HCT116 (cell line): Measurements from ENCODE around the gene IP6K2. TPM values are rescaled to one million over a fixed set of nuclear protein-coding genes. Genes with fewer than 3 reads are reported as not detected.

Experiments used
- ATAC-seq: fragments of 200-7000 bp; cut with Tn5 transposase; 2 replicates; pipeline ENCODE4 v1.9.1; 2020; ENCODE audit warnings: mild to moderate bottlenecking, moderate library complexity
- BruUV-seq: library from RNA; stranded (reverse); fragments of 400-500 nt; replicated peaks from 2 replicates; lab custom pipeline; 2021; lab: Mats Ljungman, UMichigan
- CTCF ChIA-PET: fragments of 300-600 bp; sonication (Branson Sonifier 250); formaldehyde crosslinking; loops from one replicate; lab custom pipeline; 2021; ENCODE audit warnings: antibody characterized with exemption; lab: Charles Lee
- POLR2A ChIA-PET: fragments of 300-600, 350-600 bp; sonication (Branson Sonifier 250); formaldehyde crosslinking; loops from one replicate; lab custom pipeline; 2021; ENCODE audit warnings: antibody characterized with exemption; lab: Charles Lee
- RAD21 ChIA-PET, 2 experiments: fragments of 300-600 bp; sonication (Branson Sonifier 250); formaldehyde crosslinking; loops; one replicate each; lab custom pipeline; 2023; ENCODE audit warnings: low total read pairs in 2 of 2; ENCODE audit not compliant: uncharacterized antibody in 2 of 2, unreplicated experiment in 2 of 2, low non-redundant PET in 1 of 2; lab: Charles Lee
- DNase-seq: peaks from one replicate; pipeline ENCODE4 v3.0.0-alpha.2; 2010; ENCODE audit warnings: low read depth, low spot score
- H2AFZ ChIP-seq: fragments of 200-600 bp; shearing (Covaris generic), sonication (generic); 2 replicates; pipeline ENCODE4 v1.6.1; 2017; ENCODE audit warnings: low read depth, mixed run types, mixed read lengths, antibody characterized with exemption, low read length; ENCODE audit not compliant: poor library complexity, severe bottlenecking
- H3K27ac ChIP-seq: 2 replicates; pipeline ENCODE4 v1.5.1; 2012; ENCODE audit warnings: low read depth, low read length
- H3K27me3 ChIP-seq: fragments of 200-600 bp; sonication (generic); 2 replicates; pipeline ENCODE4 v1.6.1; 2016; ENCODE audit warnings: mixed run types, low read length, mixed read lengths; ENCODE audit not compliant: insufficient read depth
- H3K36me3 ChIP-seq, 2 experiments: fragments of 200-500 bp in 1 of 2; fragments of 200-600 bp in 1 of 2; sonication (Bioruptor generic) in 1 of 2; sonication (generic) in 1 of 2; 2 replicates each; pipeline versions ENCODE4 v1.5.1 to v1.6.1; 2014 to 2016; ENCODE audit warnings: low read length in 2 of 2, inconsistent platforms in 1 of 2, mixed read lengths in 1 of 2, mixed run types in 1 of 2; ENCODE audit not compliant: insufficient read depth in 2 of 2, control insufficient read depth in 1 of 2
- H3K4me1 ChIP-seq, 2 experiments: fragments of 200-600 bp in 1 of 2; sonication (generic) in 1 of 2; 2 replicates each; pipeline versions ENCODE4 v1.5.1 to v1.6.1; 2012 to 2017; ENCODE audit warnings: low read length in 2 of 2, inconsistent platforms in 1 of 2, mild to moderate bottlenecking in 1 of 2, mixed read lengths in 1 of 2, mixed run types in 1 of 2, moderate library complexity in 1 of 2; ENCODE audit not compliant: insufficient read depth in 2 of 2, control insufficient read depth in 1 of 2
- H3K4me2 ChIP-seq: fragments of 200-600 bp; sonication (generic); 2 replicates; pipeline ENCODE4 v1.6.1; 2017; ENCODE audit warnings: mixed run types, low read length, mixed read lengths
- H3K4me3 ChIP-seq, 2 experiments: fragments of 200-600 bp in 1 of 2; sonication (generic) in 1 of 2; replicated peaks in 1 of 2; 2 replicates each; pipeline ENCODE4 v1.5.1; 2011 to 2016; ENCODE audit warnings: low read length in 2 of 2, control low read depth in 1 of 2, low read depth in 1 of 2, mild to moderate bottlenecking in 1 of 2, mixed read lengths in 1 of 2, mixed run types in 1 of 2
- H3K79me2 ChIP-seq: fragments of 200-600 bp; sonication (generic); 2 replicates; pipeline ENCODE4 v1.6.1; 2017; ENCODE audit warnings: mild to moderate bottlenecking, mixed run types, low read length, moderate library complexity, mixed read lengths; ENCODE audit not compliant: insufficient read depth
- H3K9ac ChIP-seq: fragments of 200-600 bp; sonication (generic); 2 replicates; pipeline ENCODE4 v1.6.1; 2016; ENCODE audit warnings: low read length, mixed read lengths
- H3K9me2 ChIP-seq: fragments of 200-600 bp; sonication (generic), shearing (Covaris generic); 2 replicates; pipeline ENCODE4 v1.6.1; 2017; ENCODE audit warnings: mixed run types, mild to moderate bottlenecking, moderate library complexity; ENCODE audit not compliant: insufficient read depth
- H3K9me3 ChIP-seq, 2 experiments: fragments of 200-500 bp in 1 of 2; fragments of 200-600 bp in 1 of 2; sonication (Bioruptor generic) in 1 of 2; sonication (generic) in 1 of 2; 2 replicates each; pipeline ENCODE4 v1.6.1; 2014 to 2017; ENCODE audit warnings: low read length in 2 of 2, mixed read lengths in 2 of 2, inconsistent platforms in 1 of 2, low read depth in 1 of 2, mild to moderate bottlenecking in 1 of 2, mixed run types in 1 of 2, moderate library complexity in 1 of 2; ENCODE audit not compliant: control insufficient read depth in 1 of 2, insufficient read depth in 1 of 2
- H4K20me1 ChIP-seq: fragments of 200-600 bp; sonication (generic), shearing (Covaris generic); 2 replicates; pipeline ENCODE4 v1.6.1; 2017; ENCODE audit warnings: mixed run types, mild to moderate bottlenecking, moderate library complexity; ENCODE audit not compliant: insufficient read depth
- ATF3 ChIP-seq: IDR thresholded peaks from 2 replicates; pipeline ENCODE4 v1.6.1; 2012
- CTCF ChIP-seq, 3 experiments: fragments of 200-600 bp in 1 of 3; sonication (generic) in 1 of 3; IDR thresholded peaks in 2 of 3; conservative IDR thresholded peaks in 1 of 3; 2 replicates each; pipeline ENCODE4 v1.5.1; 2012 to 2017; ENCODE audit warnings: low read depth in 2 of 3, low read length in 2 of 3, antibody characterized with exemption in 1 of 3, borderline replicate concordance in 1 of 3, control low read depth in 1 of 3, mild to moderate bottlenecking in 1 of 3, mixed read lengths in 1 of 3, mixed run types in 1 of 3, moderate library complexity in 1 of 3; ENCODE audit not compliant: insufficient read depth in 1 of 3
- ELF1 ChIP-seq: IDR thresholded peaks from 2 replicates; pipeline ENCODE4 v1.6.1; 2012; ENCODE audit warnings: low read depth, borderline replicate concordance
- EZH2phosphoT487 ChIP-seq: fragments of 200-600 bp; IDR thresholded peaks from 2 replicates; pipeline ENCODE4 v1.6.1; 2018; ENCODE audit warnings: antibody characterized with exemption, borderline replicate concordance
- JUND ChIP-seq: IDR thresholded peaks from 2 replicates; pipeline ENCODE4 v1.6.1; 2012
- MAX ChIP-seq: IDR thresholded peaks from 2 replicates; pipeline ENCODE4 v1.6.1; 2012
- RAD21 ChIP-seq: IDR thresholded peaks from 2 replicates; pipeline ENCODE4 v1.6.1; 2012; ENCODE audit warnings: low read depth, mild to moderate bottlenecking
- SIN3A ChIP-seq: IDR thresholded peaks from 2 replicates; pipeline ENCODE4 v1.6.1; 2012; ENCODE audit warnings: low read depth
- SP1 ChIP-seq: IDR thresholded peaks from 2 replicates; pipeline ENCODE4 v1.6.1; 2012; ENCODE audit warnings: low read depth
- YY1 ChIP-seq: IDR thresholded peaks from 2 replicates; pipeline ENCODE4 v1.6.1; 2011; ENCODE audit warnings: low read length, low read depth, moderate library complexity, mild to moderate bottlenecking; ENCODE audit not compliant: insufficient replicate concordance; ENCODE audit errors: extremely low read depth
- ZBTB33 ChIP-seq: IDR thresholded peaks from 2 replicates; pipeline ENCODE4 v1.6.1; 2011; ENCODE audit warnings: mild to moderate bottlenecking, low read length, moderate library complexity; ENCODE audit not compliant: insufficient replicate concordance; ENCODE audit errors: extremely low read depth
- ZFX ChIP-seq: fragments of 450-650 bp; IDR thresholded peaks from 2 replicates; pipeline ENCODE4 v1.6.1; 2017
- ZNF274 ChIP-seq: fragments of 200-500 bp; sonication (Bioruptor generic); IDR thresholded peaks from 2 replicates; pipeline ENCODE4 v1.6.1; 2014; ENCODE audit warnings: mild to moderate bottlenecking, low read depth, low read length, inconsistent platforms
- intact Hi-C: fragments of 100-400 bp; cut with micrococcal nuclease; formaldehyde crosslinking; loops from 2 replicates; pipeline ENCODE4 v1.10.0; 2022
- microRNA-seq: library from miRNA; unstranded; fragments of <30 nt; microRNA quantifications from one replicate; pipeline ENCODE4, GENCODE V29; 2016; ENCODE audit warnings: borderline number of aligned reads
- total RNA-seq: library from RNA; stranded (reverse); gene quantifications from one replicate; pipeline ENCODE4 v1.2.1, GENCODE V29; 2021; ENCODE audit not compliant: unreplicated experiment

IP6K2 gene
- total RNA-seq, 1 experiment from 2014 or later = 89.5 TPM

GRCh38 chr3:48639944-48640606, 76.9 kb downstream of the IP6K2 start:
- H3K27ac ChIP-seq = no peak overlapping the region
- DNase-seq (no peak), ATAC-seq (no peak)
- ChIA-PET CTCF (no interaction called here), POLR2A (no interaction called here), RAD21 (no interaction called here)
- no peaks in the 10 kb centered on the region for H3K27me3 ChIP-seq
- intact Hi-C loops = no loop called here
- no peak for TF ChIP-seq JUND
- TF ChIP-seq SP1 = no peak
- TF ChIP-seq EZH2phosphoT487 = no peak
- TF ChIP-seq YY1 = no peak
- no peak for TF ChIP-seq ELF1
- no peak for TF ChIP-seq MAX
- no peak for TF ChIP-seq SIN3A
- TF ChIP-seq CTCF (IDR thresholded peaks at IDR 0.05 in 2 of 3, conservative IDR thresholded peaks at IDR 0.05 in 1 of 3; ENCODE audit: borderline replicate concordance in 1 of 3, insufficient read depth in 1 of 3, low read depth in 2 of 3, low read length in 2 of 3) = no peak
- TF ChIP-seq RAD21 = no peak
- TF ChIP-seq ZBTB33 = no peak
- TF ChIP-seq ATF3 = no peak
- no peak for TF ChIP-seq ZNF274
- no peak for TF ChIP-seq ZFX
- BruUV-seq = no TSS peak
- no peaks in the 10 kb centered on the region for H3K36me3 ChIP-seq
- no peaks in the 10 kb centered on the region; the same call in 1 of the 2 replicates for H3K79me2 ChIP-seq
- H3K9me2 ChIP-seq = no peaks in the 10 kb centered on the region
- H3K9ac ChIP-seq = no peak overlapping the region
- no peaks in the 10 kb centered on the region for H4K20me1 ChIP-seq
- H3K4me2 ChIP-seq = no peak overlapping the region
- no peak overlapping the region for H2AFZ ChIP-seq
- H3K4me1 ChIP-seq = peaks cover 6 to 11% of the 10 kb centered on the region in 2 experiments
- H3K4me3 ChIP-seq = no peak overlapping the region
- H3K9me3 ChIP-seq = no peaks in the 10 kb centered on the region

Small RNA genes within 50 kb of the gene (microRNA-seq; reads per million reads assigned to microRNA genes)
- gene MIR4793 = not detected

Other genes with a start within 250 kb of the IP6K2 start
- 104 TPM for gene SHISA5, start 213.0 kb downstream of the IP6K2 start, total RNA-seq
- 20.3 TPM for gene PFKFB4, start 160.4 kb downstream of the IP6K2 start, total RNA-seq
- gene UCN2, start 153.4 kb downstream of the IP6K2 start, total RNA-seq = 1.5 TPM
- 11.4 TPM for gene COL7A1, start 121.9 kb downstream of the IP6K2 start, total RNA-seq
- gene UQCRC1, start 107.6 kb downstream of the IP6K2 start, total RNA-seq = 318 TPM
- 0.49 TPM for gene TMEM89, start 95.5 kb downstream of the IP6K2 start, total RNA-seq
- 55.1 TPM for gene SLC26A6, start 81.8 kb downstream of the IP6K2 start, total RNA-seq
- 7.8 TPM for gene CELSR3, start 54.3 kb downstream of the IP6K2 start, total RNA-seq
- gene NCKIPSD, start 31.3 kb downstream of the IP6K2 start, total RNA-seq = 36.9 TPM
- gene PRKAR2A, start 130.7 kb upstream of the IP6K2 start, total RNA-seq = 63.3 TPM
- gene SLC25A20, start 181.7 kb upstream of the IP6K2 start, total RNA-seq = 8.7 TPM
- gene ARIH2, start 201.6 kb upstream of the IP6K2 start, total RNA-seq = 105 TPM